Muscle layer of colon (tissue), 2 donors: ENCODE measurements around the gene CTIF.
"Not testable (repeated sequence)": the region's sequence is repeated elsewhere in the genome, so short reads cannot be mapped to it uniquely, and the experiment has no call there.

Experiments used
- H3K27ac ChIP-seq: one replicate; pipeline ENCODE4 v1.7.0; 2013; ENCODE audit warnings: low read depth, mild to moderate bottlenecking, low read length, moderate library complexity
- H3K27me3 ChIP-seq, 2 donors: one replicate each; pipeline ENCODE4 v1.7.0; 2013; ENCODE audit warnings: low read length in 2 of 2, mild to moderate bottlenecking in 2 of 2; ENCODE audit not compliant: insufficient read depth in 2 of 2, control insufficient read depth in 1 of 2
- H3K36me3 ChIP-seq: one replicate; pipeline ENCODE4 v1.7.0; 2013; ENCODE audit warnings: mild to moderate bottlenecking, low read length; ENCODE audit not compliant: insufficient read depth
- H3K4me1 ChIP-seq: one replicate; pipeline ENCODE4 v1.7.0; 2013; ENCODE audit warnings: mild to moderate bottlenecking, low read length; ENCODE audit not compliant: insufficient read depth
- H3K4me3 ChIP-seq, 2 donors: one replicate each; pipeline ENCODE4 v1.7.0; 2013; ENCODE audit warnings: low read length in 2 of 2, low read depth in 1 of 2, mild to moderate bottlenecking in 1 of 2, moderate library complexity in 1 of 2
- H3K9ac ChIP-seq: one replicate; pipeline ENCODE4 v1.7.0; 2013; ENCODE audit warnings: low read length
- H3K9me3 ChIP-seq: one replicate; pipeline ENCODE4 v1.7.0; 2013; ENCODE audit warnings: mild to moderate bottlenecking, low read length
- donor health status: abdominal sarcoma.
- donor health status: Adenocarcinoma of cecum.

CTIF gene

GRCh38 chr18:48643262-48643661 is 104.4 kb downstream of the CTIF start:
- no peaks in the 10 kb centered on the region for H3K36me3 ChIP-seq
- H3K9me3 ChIP-seq, result no peaks in the 10 kb centered on the region
- no peak overlapping the region for H3K4me3 ChIP-seq
- H3K27me3 ChIP-seq, result no peaks in the 10 kb centered on the region
- H3K27ac ChIP-seq, result no peak overlapping the region
- H3K4me1 ChIP-seq, result no peaks in the 10 kb centered on the region
- H3K9ac ChIP-seq, result no peak overlapping the region

GRCh38 chr18:48644029-48644428 is 105.2 kb downstream of the CTIF start:
- Histone ChIP-seq H3K4me3 (no peak overlapping the region), H3K27me3 (no peaks in the 10 kb centered on the region), H3K4me1 (no peaks in the 10 kb centered on the region), H3K9me3 (no peaks in the 10 kb centered on the region), H3K36me3 (no peaks in the 10 kb centered on the region), H3K27ac (no peak overlapping the region), H3K9ac (no peak overlapping the region)

- Histone ChIP-seq H3K9ac (no peak overlapping the region), H3K4me1 (no peaks in the 10 kb centered on the region), H3K4me3 (no peak overlapping the region), H3K9me3 (no peaks in the 10 kb centered on the region), H3K27me3 (no peaks in the 10 kb centered on the region), H3K27ac (no peak overlapping the region), H3K36me3 (no peaks in the 10 kb centered on the region)
These were observed 106.7 kb downstream of the CTIF start for GRCh38 chr18:48645427-48646002.

GRCh38 chr18:48646976-48647375 is 108.1 kb downstream of the CTIF start:
- Histone ChIP-seq H3K36me3 (no peaks in the 10 kb centered on the region), H3K4me3 (no peak overlapping the region), H3K27me3 (no peaks in the 10 kb centered on the region), H3K4me1 (no peaks in the 10 kb centered on the region), H3K27ac (no peak overlapping the region), H3K9me3 (no peaks in the 10 kb centered on the region), H3K9ac (no peak overlapping the region)

GRCh38 chr18:48649231-48649630 is 110.4 kb downstream of the CTIF start:
- Histone ChIP-seq H3K36me3 (no peaks in the 10 kb centered on the region), H3K27ac (no peak overlapping the region), H3K4me1 (no peaks in the 10 kb centered on the region), H3K27me3 (no peaks in the 10 kb centered on the region), H3K9me3 (no peaks in the 10 kb centered on the region), H3K4me3 (no peak overlapping the region), H3K9ac (no peak overlapping the region)

- H3K9ac ChIP-seq, H3K36me3 ChIP-seq, H3K27me3 ChIP-seq, H3K9me3 ChIP-seq, H3K4me1 ChIP-seq, H3K4me3 ChIP-seq, H3K27ac ChIP-seq: not testable (repeated sequence)
These were observed 115.8 kb downstream of the CTIF start for GRCh38 chr18:48654591-48654990.

GRCh38 chr18:48655508-48655907 is 116.7 kb downstream of the CTIF start:
- H3K4me3 ChIP-seq, result no peak overlapping the region

GRCh38 chr18:48656176-48656575 is 117.3 kb downstream of the CTIF start:
- Histone ChIP-seq H3K9ac (no peak overlapping the region), H3K27ac (no peak overlapping the region), H3K4me1 (peaks cover 9% of the 10 kb centered on the region)

More at GRCh38 chr18:48655508-48655907, 116.7 kb downstream of the CTIF start:
- Histone ChIP-seq H3K9ac (no peak overlapping the region), H3K27ac (no peak overlapping the region), H3K36me3 (no peaks in the 10 kb centered on the region), H3K9me3 (no peaks in the 10 kb centered on the region), H3K27me3 (no peaks in the 10 kb centered on the region), H3K4me1 (peaks cover 3% of the 10 kb centered on the region)

GRCh38 chr18:48656582-48656981 is 117.8 kb downstream of the CTIF start:
- Histone ChIP-seq H3K4me3 (no peak overlapping the region), H3K27me3 (no peaks in the 10 kb centered on the region), H3K27ac (no peak overlapping the region), H3K36me3 (no peaks in the 10 kb centered on the region), H3K9me3 (no peaks in the 10 kb centered on the region), H3K9ac (no peak overlapping the region), H3K4me1 (peaks cover 9% of the 10 kb centered on the region)

More at GRCh38 chr18:48656176-48656575, 117.3 kb downstream of the CTIF start:
- H3K36me3 ChIP-seq, result no peaks in the 10 kb centered on the region
- no peak overlapping the region for H3K4me3 ChIP-seq
- no peaks in the 10 kb centered on the region for H3K27me3 ChIP-seq
- no peaks in the 10 kb centered on the region for H3K9me3 ChIP-seq

GRCh38 chr18:48657447-48658120 is 118.8 kb downstream of the CTIF start:
- peaks cover 9% of the 10 kb centered on the region for H3K4me1 ChIP-seq
- no peaks in the 10 kb centered on the region for H3K36me3 ChIP-seq
- H3K27me3 ChIP-seq, result no peaks in the 10 kb centered on the region
- H3K9ac ChIP-seq, result no peak overlapping the region
- H3K27ac ChIP-seq, result no peak overlapping the region
- no peak overlapping the region for H3K4me3 ChIP-seq
- no peaks in the 10 kb centered on the region for H3K9me3 ChIP-seq

- H3K27ac ChIP-seq, result no peak overlapping the region
- H3K27me3 ChIP-seq, result no peaks in the 10 kb centered on the region
- no peak overlapping the region for H3K9ac ChIP-seq
- no peak overlapping the region for H3K4me3 ChIP-seq
- no peaks in the 10 kb centered on the region for H3K9me3 ChIP-seq
- H3K36me3 ChIP-seq, result no peaks in the 10 kb centered on the region
- peaks cover 9% of the 10 kb centered on the region for H3K4me1 ChIP-seq
These were observed 119.9 kb downstream of the CTIF start for GRCh38 chr18:48658721-48659120.
